GM18873 (cell line): Measurements from ENCODE around the gene NFAM1.

Experiments
- ATAC-seq: cut with Tn5 transposase; IDR thresholded peaks from one replicate; pipeline ENCODE4 v1.9.1; 2021; ENCODE audit warnings: mild to moderate bottlenecking, moderate library complexity, moderate number of reproducible peaks; ENCODE audit not compliant: unreplicated experiment, low FRiP score

NFAM1 gene

GRCh38 chr22:42417645-42418305, 14.4 kb downstream of the NFAM1 start:
- ATAC-seq: no peak

- no peak for ATAC-seq
Observed at GRCh38 chr22:42416671-42417230, 15.5 kb downstream of the NFAM1 start.

DNA sequence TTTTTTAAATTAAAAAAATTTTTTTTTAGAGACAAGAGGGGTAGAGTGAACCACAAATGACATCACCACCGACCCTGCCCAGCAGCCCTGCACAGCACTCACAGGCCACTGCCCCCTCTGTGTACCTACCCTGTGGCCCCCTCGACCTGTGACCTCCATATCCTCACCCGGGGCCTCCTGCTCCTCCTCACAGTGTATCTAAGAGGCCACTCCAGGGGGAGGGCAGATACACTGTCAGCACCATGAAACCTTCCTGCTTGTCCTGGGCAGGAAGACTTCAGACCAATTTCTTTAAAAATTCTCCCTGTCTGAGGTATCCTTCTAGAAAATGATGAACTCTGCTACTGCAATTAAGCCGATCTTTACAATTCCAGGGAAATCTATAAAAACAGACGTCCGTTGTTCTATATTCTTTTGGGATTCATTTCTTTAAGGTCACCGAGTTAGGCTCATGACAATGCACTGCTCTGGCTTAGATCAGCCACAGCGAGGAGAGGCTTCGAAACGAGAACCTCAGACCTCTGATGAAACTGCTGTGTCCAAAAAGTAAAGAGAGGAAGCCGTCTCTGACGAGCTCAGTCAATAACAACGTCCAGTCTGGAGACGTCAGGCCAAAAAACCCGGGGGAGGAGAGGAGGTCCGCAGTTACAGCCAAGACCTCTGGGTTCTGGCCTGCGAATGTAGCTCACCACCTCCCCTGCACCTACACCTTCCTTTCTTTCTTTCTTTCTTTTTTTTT, 17.5 kb downstream of the NFAM1 start:
- ATAC-seq: no peak

DNA sequence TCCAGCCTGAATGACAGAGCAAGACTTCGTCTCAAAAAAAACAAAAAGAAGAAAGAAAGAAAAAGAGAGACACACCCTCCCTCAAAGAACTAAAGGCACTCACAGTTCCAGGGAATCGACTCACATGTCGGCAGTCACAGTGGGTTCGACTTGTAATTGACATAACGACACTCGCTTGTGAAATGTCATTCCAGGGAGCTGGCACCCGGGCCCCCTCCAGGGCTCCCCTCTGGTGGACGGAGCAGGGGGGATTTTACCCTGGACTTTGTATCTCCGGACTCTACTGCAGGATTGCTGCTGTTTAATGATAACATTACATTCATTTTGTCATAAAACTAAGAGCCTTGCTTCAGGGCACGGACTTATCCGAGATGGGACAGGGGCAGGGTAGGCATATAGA, 18.2 kb downstream of the NFAM1 start:
- ATAC-seq: no peak

GRCh38 chr22:42412744-42413333, 19.4 kb downstream of the NFAM1 start:
- ATAC-seq: no peak

GRCh38 chr22:42410708-42411107, 21.5 kb downstream of the NFAM1 start:
- no peak for ATAC-seq

DNA sequence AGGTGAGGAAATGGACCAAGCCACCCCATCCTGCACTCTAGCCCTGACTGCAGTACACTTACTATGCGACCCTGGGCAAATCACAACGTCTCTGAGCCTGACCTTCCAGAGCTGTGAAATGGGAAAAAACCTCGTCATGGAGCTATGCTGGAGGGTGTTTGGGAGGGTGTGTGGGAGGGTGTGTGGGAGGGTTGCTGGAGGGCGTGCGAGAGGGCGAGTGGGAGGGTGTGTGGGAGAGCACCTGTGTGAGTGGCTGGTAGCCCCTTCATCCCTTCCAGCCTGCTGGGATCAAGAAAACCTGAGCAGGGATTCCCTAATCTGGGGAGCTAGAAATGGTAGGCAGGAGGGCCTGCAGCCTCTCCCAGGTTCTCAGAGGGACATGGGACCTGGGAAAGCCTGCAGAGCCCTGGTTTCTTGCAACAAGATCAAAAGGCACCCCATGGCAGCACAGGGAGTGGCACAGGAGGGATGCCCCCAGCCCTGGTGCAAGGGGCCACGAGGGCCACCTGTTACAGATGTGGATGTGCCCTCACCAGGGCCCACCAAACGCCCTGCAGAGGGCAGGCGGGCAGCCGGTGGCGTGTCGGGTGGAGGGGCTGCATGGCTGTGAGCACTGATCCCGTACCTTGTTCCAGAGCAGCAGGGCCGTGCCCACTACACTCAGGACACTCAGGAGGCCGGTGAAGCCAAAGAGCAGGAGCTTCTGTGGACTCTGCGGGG, 23.2 kb downstream of the NFAM1 start:
- no peak for ATAC-seq

DNA sequence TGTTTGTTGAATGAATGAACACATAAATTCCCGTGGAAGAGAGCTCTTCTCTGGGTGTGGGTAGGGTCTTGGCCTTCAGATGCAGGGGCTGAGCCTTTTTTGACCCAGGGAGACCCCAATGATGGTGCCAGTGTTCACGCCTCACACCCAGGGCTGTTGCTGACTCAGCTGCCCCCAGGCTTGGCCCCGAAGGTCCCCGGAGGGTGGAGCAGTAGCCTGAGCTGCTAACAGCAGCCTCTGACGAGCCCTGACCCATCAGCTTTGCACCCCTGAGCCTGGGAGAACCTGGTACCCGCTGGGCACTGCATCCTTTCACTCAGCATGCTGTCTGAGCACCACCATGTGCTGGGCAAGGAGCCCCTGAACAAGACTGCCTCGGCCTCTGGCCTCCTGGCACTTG, 23.9 kb downstream of the NFAM1 start:
- no peak for ATAC-seq

- ATAC-seq: no peak
Observed at GRCh38 chr22:42404266-42404665, 27.9 kb downstream of the NFAM1 start.

- no peak for ATAC-seq
Observed at GRCh38 chr22:42401535-42402334, 30.5 kb downstream of the NFAM1 start.

- no peak for ATAC-seq
Observed at GRCh38 chr22:42400811-42401534, 31.2 kb downstream of the NFAM1 start.

- no peak for ATAC-seq
Observed at GRCh38 chr22:42399315-42400271, 32.6 kb downstream of the NFAM1 start.

DNA sequence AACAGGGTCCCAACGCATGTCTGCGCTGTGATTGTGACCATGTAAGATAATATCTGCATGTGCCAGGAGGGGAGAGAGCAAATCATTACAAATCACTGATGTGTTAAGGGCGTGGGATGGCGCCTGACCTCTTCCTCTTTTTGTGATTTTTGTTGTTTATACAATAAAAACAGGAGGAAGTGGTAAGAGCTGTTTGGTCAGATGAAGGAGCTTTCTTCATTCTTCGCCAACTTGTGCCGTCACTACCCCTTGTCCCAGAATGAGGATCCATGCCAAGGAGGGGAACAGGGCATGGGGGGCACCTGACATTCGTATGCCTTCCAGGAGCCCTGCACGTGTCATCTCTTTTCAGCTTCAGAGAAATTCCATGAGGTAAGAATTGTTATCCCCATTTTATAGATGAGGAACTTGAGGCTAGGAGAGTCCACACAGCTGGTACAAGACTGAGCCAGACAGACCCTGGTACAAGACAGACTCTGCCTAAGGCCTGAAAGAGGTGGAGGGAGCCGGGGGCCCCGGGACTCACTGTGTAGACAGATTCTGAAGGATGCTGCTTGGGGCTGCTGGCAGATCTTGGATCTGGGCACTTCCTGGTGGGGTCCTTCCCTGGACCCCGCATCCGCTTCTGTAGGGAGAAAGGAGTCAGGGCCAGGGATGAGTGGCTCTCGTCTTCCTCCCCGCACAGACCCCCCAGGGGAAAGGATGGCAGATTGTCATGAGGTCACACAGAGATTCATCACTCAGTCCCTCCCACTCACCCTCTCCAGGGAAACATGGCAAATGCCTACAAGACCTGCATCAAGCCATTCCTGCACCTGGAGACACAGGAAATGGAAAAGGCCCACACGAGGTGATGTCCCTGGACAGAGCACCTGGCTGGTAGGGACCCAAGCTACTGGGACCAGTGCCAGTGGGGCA, 34.6 kb downstream of the NFAM1 start:
- ATAC-seq: no peak

DNA sequence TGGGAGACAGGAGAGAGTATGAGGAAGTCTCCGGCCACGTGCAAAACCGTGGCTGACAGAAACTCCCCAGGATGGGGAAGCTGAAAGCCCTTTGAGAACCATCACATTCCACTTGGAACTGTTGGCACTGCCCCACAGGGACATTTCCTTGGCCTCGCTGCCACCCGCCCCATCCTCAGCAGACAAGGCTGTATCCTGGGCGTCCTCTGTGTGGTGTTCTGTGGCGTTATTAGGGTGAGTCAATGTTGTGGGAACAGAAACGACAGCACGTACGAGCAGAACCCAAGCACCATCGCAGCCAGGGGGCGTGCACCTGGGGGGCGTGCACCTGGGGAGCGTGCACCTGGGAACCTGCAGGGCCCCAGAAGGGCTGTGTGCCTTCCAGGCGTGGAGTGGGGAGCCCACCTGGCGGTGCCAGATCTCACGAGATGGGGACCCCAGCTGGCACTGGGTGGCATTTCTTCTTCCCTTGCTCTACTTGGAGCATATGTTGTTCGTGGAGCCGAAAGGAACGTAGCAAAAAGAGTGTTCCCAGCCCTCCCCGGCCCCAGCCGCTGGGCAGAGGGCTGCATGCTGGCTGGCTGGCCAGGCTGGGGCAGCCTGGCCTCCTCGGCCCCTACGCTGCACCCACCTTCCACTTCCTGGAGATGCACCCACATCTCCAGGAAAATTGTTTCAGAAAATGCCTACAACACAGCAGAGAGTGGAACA, 35.4 kb downstream of the NFAM1 start:
- no peak for ATAC-seq

DNA sequence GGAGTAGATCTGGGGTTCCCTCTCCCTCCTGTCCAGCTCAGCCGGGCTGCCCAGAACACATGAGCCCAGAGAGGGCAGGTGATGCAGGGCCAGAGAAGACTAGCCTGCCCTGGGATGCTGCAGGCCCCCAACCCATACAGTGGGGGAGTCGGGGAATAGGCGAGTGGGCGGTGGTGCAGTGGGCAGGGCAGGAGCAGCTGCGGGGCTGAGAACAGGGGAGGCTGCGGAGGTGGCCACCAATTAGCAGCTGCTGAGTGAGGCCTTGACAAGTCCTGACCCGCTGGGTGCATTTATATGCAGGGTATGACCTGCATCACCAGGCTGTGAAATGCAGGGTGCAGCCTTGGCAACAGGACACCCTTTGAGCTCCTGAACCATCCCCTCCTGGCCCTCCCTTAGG, 43.1 kb downstream of the NFAM1 start:
- ATAC-seq: no peak

DNA sequence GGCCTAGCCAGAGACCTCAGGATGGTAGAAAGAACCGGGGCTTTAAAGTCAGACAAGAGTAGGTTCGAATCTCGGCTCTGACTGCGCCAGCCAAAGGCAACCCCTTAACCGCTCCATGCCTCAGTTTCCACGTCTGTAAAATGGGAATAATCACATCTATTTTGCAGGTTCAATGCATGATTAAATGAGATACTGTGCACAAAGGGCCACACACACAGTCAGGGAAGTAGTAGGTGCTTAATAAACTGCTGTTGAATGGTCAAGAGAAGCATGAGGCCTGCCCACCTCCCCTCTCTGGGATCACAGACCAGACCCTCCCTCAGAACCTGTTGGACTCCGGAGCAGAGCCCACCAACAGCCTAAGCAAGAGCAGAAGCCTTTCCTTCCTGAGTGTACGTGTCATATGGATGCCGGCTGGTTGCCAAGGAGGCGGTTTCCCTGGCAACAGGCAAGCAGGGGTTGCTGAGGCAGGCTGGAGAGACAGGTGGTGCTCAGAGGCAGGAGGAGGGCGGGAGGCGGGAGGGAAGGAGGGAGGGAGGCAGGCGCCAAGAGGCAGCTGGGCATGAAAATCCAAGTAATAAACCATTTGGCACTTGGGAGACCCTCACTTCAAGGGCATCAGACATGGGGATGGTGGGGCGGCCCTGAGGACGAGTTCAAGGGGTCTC, 43.9 kb downstream of the NFAM1 start:
- no peak for ATAC-seq
